Measurements from ENCODE around the gene SPACA9. TPM values are rescaled to one million over a fixed set of nuclear protein-coding genes. Genes with fewer than 3 reads are reported as not detected.

The SPACA9 gene
- total and polyA plus RNA-seq, 10 of the 15 experiments (the other 5 are each of a cell fraction or from before 2014, with no cell fraction given) = 0.68 to 2.9 (median 1.0) TPM

DNA sequence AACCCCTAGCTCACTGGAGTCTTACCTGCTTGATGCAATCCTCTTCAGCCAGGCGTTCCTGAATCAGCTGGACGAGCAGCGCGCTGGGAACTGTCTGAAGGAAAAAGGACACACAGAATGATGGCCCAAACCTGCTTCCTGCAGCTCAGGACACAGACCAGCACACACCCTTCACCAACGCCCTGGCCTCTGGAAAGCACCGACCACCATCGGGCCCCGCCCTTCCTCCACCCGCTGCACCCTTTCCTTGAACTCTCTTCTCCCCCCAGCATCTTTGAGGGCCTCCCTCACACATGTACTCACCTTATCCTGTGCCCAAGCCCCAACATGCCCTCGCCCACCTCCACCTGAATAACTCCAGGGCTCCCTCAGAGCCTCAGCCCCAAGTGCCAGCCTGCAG, 23.9 kb upstream of the SPACA9 start (continued):
- TF ChIP-seq, protein P1, sequence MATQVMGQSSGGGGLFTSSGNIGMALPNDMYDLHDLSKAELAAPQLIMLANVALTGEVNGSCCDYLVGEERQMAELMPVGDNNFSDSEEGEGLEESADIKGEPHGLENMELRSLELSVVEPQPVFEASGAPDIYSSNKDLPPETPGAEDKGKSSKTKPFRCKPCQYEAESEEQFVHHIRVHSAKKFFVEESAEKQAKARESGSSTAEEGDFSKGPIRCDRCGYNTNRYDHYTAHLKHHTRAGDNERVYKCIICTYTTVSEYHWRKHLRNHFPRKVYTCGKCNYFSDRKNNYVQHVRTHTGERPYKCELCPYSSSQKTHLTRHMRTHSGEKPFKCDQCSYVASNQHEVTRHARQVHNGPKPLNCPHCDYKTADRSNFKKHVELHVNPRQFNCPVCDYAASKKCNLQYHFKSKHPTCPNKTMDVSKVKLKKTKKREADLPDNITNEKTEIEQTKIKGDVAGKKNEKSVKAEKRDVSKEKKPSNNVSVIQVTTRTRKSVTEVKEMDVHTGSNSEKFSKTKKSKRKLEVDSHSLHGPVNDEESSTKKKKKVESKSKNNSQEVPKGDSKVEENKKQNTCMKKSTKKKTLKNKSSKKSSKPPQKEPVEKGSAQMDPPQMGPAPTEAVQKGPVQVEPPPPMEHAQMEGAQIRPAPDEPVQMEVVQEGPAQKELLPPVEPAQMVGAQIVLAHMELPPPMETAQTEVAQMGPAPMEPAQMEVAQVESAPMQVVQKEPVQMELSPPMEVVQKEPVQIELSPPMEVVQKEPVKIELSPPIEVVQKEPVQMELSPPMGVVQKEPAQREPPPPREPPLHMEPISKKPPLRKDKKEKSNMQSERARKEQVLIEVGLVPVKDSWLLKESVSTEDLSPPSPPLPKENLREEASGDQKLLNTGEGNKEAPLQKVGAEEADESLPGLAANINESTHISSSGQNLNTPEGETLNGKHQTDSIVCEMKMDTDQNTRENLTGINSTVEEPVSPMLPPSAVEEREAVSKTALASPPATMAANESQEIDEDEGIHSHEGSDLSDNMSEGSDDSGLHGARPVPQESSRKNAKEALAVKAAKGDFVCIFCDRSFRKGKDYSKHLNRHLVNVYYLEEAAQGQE (IDR thresholded peaks at IDR 0.05; ENCODE audit: low read depth, low read length) = no peak
- TF ChIP-seq ESRRA (IDR thresholded peaks at IDR 0.05; ENCODE audit: low read length) = no peak
- TF ChIP-seq HCFC1 (IDR thresholded peaks at IDR 0.05; ENCODE audit: low read length) = no peak
- TF ChIP-seq EP300 (IDR thresholded peaks at IDR 0.05; ENCODE audit: borderline replicate concordance in 1 of 2, control insufficient read depth in 1 of 2, low read depth in 2 of 2, low read length in 2 of 2) = no peak
- no peak for TF ChIP-seq CREM (IDR thresholded peaks at IDR 0.05; ENCODE audit: low read depth)
- TF ChIP-seq MYB (IDR thresholded peaks at IDR 0.05; ENCODE audit: borderline replicate concordance, low read depth, low read length) = no peak
- TF ChIP-seq, protein P2, sequence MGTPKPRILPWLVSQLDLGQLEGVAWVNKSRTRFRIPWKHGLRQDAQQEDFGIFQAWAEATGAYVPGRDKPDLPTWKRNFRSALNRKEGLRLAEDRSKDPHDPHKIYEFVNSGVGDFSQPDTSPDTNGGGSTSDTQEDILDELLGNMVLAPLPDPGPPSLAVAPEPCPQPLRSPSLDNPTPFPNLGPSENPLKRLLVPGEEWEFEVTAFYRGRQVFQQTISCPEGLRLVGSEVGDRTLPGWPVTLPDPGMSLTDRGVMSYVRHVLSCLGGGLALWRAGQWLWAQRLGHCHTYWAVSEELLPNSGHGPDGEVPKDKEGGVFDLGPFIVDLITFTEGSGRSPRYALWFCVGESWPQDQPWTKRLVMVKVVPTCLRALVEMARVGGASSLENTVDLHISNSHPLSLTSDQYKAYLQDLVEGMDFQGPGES (IDR thresholded peaks at IDR 0.05) = no peak
- no peak for TF ChIP-seq JUND (IDR thresholded peaks at IDR 0.05; ENCODE audit: low read depth, low read length)
- no peak for TF ChIP-seq RB1 (IDR thresholded peaks at IDR 0.05; ENCODE audit: borderline replicate concordance)
- no peak for TF ChIP-seq SPI1 (IDR thresholded peaks at IDR 0.05; ENCODE audit: borderline replicate concordance, insufficient read depth, low read depth, low read length)
- TF ChIP-seq NR2F1 (conservative IDR thresholded peaks at IDR 0.05) = no peak
- TF ChIP-seq SP1 (IDR thresholded peaks at IDR 0.05; ENCODE audit: low read depth, low read length) = no peak
- no peak for TF ChIP-seq TCF12 (IDR thresholded peaks at IDR 0.05; ENCODE audit: low read depth, low read length)

Data from GM12878 (cell line).